GM12878 (cell line): ENCODE measurements around the gene PRRC2B. TPM values are rescaled to one million over a fixed set of nuclear protein-coding genes. Genes with fewer than 3 reads are reported as not detected.

Experiments used
- ATAC-seq: fragments of 200-7000 bp; cut with Tn5 transposase; 3 replicates; pipeline ENCODE4 v1.9.1; 2020; ENCODE audit warnings: mild to moderate bottlenecking, moderate library complexity
- BruUV-seq: library from RNA; stranded (reverse); fragments of 400-500 nt; replicated peaks from 2 replicates; lab custom pipeline; 2021; lab: Mats Ljungman, UMichigan
- CTCF ChIA-PET: fragments of 300-600 bp; sonication (Branson Sonifier 250); formaldehyde crosslinking; extraction: SDS; loops from one replicate; lab custom pipeline; 2021; ENCODE audit warnings: inconsistent platforms; lab: Yijun Ruan, JAX
- POLR2A ChIA-PET: fragments of 350-600 bp; formaldehyde crosslinking; extraction: SDS; loops from one replicate; lab custom pipeline; 2021; ENCODE audit warnings: inconsistent platforms; lab: Charles Lee
- RAD21 ChIA-PET: fragments of 300-600 bp; sonication (Branson Sonifier 250); formaldehyde crosslinking; loops from one replicate; lab custom pipeline; 2023; ENCODE audit warnings: antibody characterized with exemption; ENCODE audit not compliant: unreplicated experiment; lab: Charles Lee
- SMC1A ChIA-PET: fragments of 300-600 bp; sonication (Branson Sonifier 250); formaldehyde crosslinking; loops from one replicate; lab custom pipeline; 2023; ENCODE audit not compliant: unreplicated experiment, uncharacterized antibody; lab: Charles Lee
- DNase-seq: peaks from one replicate; pipeline ENCODE4 v3.0.0-alpha.2; 2011; ENCODE audit warnings: low read depth, low spot score
- FAIRE-seq: peaks from 3 replicates; lab custom pipeline; 2011; peaks lifted over from hg19 to GRCh38; lab: Jason Lieb, UNC
- H2AFZ ChIP-seq: 2 replicates; pipeline ENCODE4 v1.6.0; 2011; ENCODE audit warnings: low read depth, low read length, control low read depth; ENCODE audit not compliant: control insufficient read depth
- H3K27ac ChIP-seq: 2 replicates; pipeline ENCODE4 v1.5.1; 2011; ENCODE audit warnings: control low read depth; ENCODE audit not compliant: control insufficient read depth, insufficient read depth
- H3K27me3 ChIP-seq, 2 experiments: replicated peaks in 1 of 2; 2 replicates each; pipeline versions ENCODE4 v1.6.0 to v1.6.1; 2011; ENCODE audit warnings: low read length in 1 of 2; ENCODE audit not compliant: control insufficient read depth in 2 of 2, insufficient read depth in 2 of 2
- H3K36me3 ChIP-seq, 2 experiments: 2 replicates each; pipeline ENCODE4 v1.5.1; 2011; ENCODE audit warnings: low read length in 1 of 2; ENCODE audit not compliant: control insufficient read depth in 2 of 2, insufficient read depth in 2 of 2
- H3K4me1 ChIP-seq: 2 replicates; pipeline ENCODE4 v1.6.1; 2011; ENCODE audit warnings: mild to moderate bottlenecking, low read length, moderate library complexity, mixed read lengths; ENCODE audit not compliant: control insufficient read depth, insufficient read depth
- H3K4me2 ChIP-seq: 2 replicates; pipeline ENCODE4 v1.6.0; 2011; ENCODE audit warnings: control low read depth; ENCODE audit not compliant: control insufficient read depth, insufficient read depth
- H3K4me3 ChIP-seq: fragments of 200-600 bp; sonication (generic); 2 replicates; pipeline ENCODE4 v1.5.1; 2016
- H3K79me2 ChIP-seq: 2 replicates; pipeline ENCODE4 v1.6.0; 2011; ENCODE audit warnings: low read length; ENCODE audit not compliant: control insufficient read depth, insufficient read depth
- H3K9ac ChIP-seq: 2 replicates; pipeline ENCODE4 v1.8.0; 2011; ENCODE audit warnings: low read length, control low read depth, mixed read lengths; ENCODE audit not compliant: control insufficient read depth, insufficient read depth
- H3K9me3 ChIP-seq: replicated peaks from 3 replicates; pipeline ENCODE4 v1.5.1; 2011; ENCODE audit warnings: mild to moderate bottlenecking, low read length; ENCODE audit not compliant: control insufficient read depth, insufficient read depth
- H4K20me1 ChIP-seq: 2 replicates; pipeline ENCODE4 v1.6.0; 2011; ENCODE audit not compliant: control insufficient read depth, insufficient read depth
- ATF3 ChIP-seq: IDR thresholded peaks from 2 replicates; pipeline ENCODE4 v1.6.1; 2011; ENCODE audit warnings: low read depth, mild to moderate bottlenecking, low read length, moderate library complexity, borderline replicate concordance; ENCODE audit errors: extremely low read depth
- ATF7 ChIP-seq: fragments of 450-650 bp; IDR thresholded peaks from 2 replicates; pipeline ENCODE4 v1.6.1; 2016; ENCODE audit warnings: low read depth, mild to moderate bottlenecking
- BRCA1 ChIP-seq: IDR thresholded peaks from 2 replicates; pipeline ENCODE4 v1.6.1; 2011; ENCODE audit warnings: low read depth, low read length, improper control_type of control experiment
- CHD2 ChIP-seq: IDR thresholded peaks from 2 replicates; pipeline ENCODE4 v1.6.1; 2011; ENCODE audit warnings: low read depth, low read length, improper control_type of control experiment, borderline replicate concordance
- CREB1 ChIP-seq: IDR thresholded peaks from 2 replicates; pipeline ENCODE4 v1.6.1; 2012; ENCODE audit warnings: low read depth, mild to moderate bottlenecking, inconsistent platforms
- E4F1 ChIP-seq: fragments of 450-650 bp; IDR thresholded peaks from 2 replicates; pipeline ENCODE4 v1.6.1; 2018; ENCODE audit warnings: borderline replicate concordance, mild to moderate bottlenecking; ENCODE audit not compliant: partially characterized antibody
- ELK1 ChIP-seq: IDR thresholded peaks from 2 replicates; pipeline ENCODE4 v1.6.1; 2012; ENCODE audit warnings: low read depth, low read length, improper control_type of control experiment
- KAT2A ChIP-seq: conservative IDR thresholded peaks from 2 replicates; pipeline ENCODE4 v1.6.1; 2011; ENCODE audit warnings: low read depth, low read length; ENCODE audit not compliant: control insufficient read depth
- MEF2A ChIP-seq: IDR thresholded peaks from 2 replicates; pipeline ENCODE4 v1.6.1; 2011; ENCODE audit warnings: low read depth, mild to moderate bottlenecking, low read length, moderate library complexity; ENCODE audit not compliant: insufficient read depth
- NFYB ChIP-seq: IDR thresholded peaks from 2 replicates; pipeline ENCODE4 v1.6.1; 2011; ENCODE audit warnings: low read depth, mild to moderate bottlenecking, low read length, improper control_type of control experiment, moderate library complexity; ENCODE audit not compliant: insufficient read depth
- NR2C1 ChIP-seq: fragments of 450-650 bp; IDR thresholded peaks from 2 replicates; pipeline ENCODE4 v1.6.1; 2017; ENCODE audit warnings: antibody characterized with exemption, mild to moderate bottlenecking, moderate library complexity
- POLR2A ChIP-seq: IDR thresholded peaks from 2 replicates; pipeline ENCODE4 v1.6.1; 2011; ENCODE audit warnings: low read depth, mild to moderate bottlenecking, low read length
- POLR2AphosphoS5 ChIP-seq: IDR thresholded peaks from 2 replicates; pipeline ENCODE4 v1.6.1; 2011; ENCODE audit warnings: mild to moderate bottlenecking, low read length, inconsistent platforms
- RAD21 ChIP-seq: IDR thresholded peaks from 2 replicates; pipeline ENCODE4 v1.6.1; 2011; ENCODE audit warnings: mild to moderate bottlenecking, low read depth, low read length, moderate library complexity; ENCODE audit not compliant: insufficient read depth
- SUPT20H ChIP-seq: IDR thresholded peaks from 2 replicates; pipeline ENCODE4 v1.6.1; 2011; ENCODE audit warnings: low read depth, mild to moderate bottlenecking, low read length, moderate library complexity, borderline replicate concordance; ENCODE audit not compliant: control insufficient read depth
- TAF1 ChIP-seq: IDR thresholded peaks from 2 replicates; pipeline ENCODE4 v1.6.1; 2011; ENCODE audit warnings: mild to moderate bottlenecking, low read depth, low read length, borderline replicate concordance
- TBL1XR1 ChIP-seq: IDR thresholded peaks from 2 replicates; pipeline ENCODE4 v1.6.1; 2012; ENCODE audit warnings: low read depth, low read length, improper control_type of control experiment
- TCF12 ChIP-seq: IDR thresholded peaks from 2 replicates; pipeline ENCODE4 v1.6.1; 2011; ENCODE audit warnings: low read depth, mild to moderate bottlenecking, low read length
- ZNF217 ChIP-seq: fragments of 450-650 bp; IDR thresholded peaks from 2 replicates; pipeline ENCODE4 v1.6.1; 2017; ENCODE audit warnings: antibody characterized with exemption, mild to moderate bottlenecking
- ZSCAN29 ChIP-seq: fragments of 450-650 bp; IDR thresholded peaks from 2 replicates; pipeline ENCODE4 v1.6.1; 2017; ENCODE audit warnings: mild to moderate bottlenecking, moderate library complexity
- WGBS: methylation state at CpG from one replicate; pipeline ENCODE4 v1.1.6; 2016; ENCODE audit warnings: low lambda C conversion rate; ENCODE audit not compliant: insufficient replicate concordance, insufficient coverage; ENCODE audit errors: missing lambda C conversion rate; 5-methylcytosine and 5-hydroxymethylcytosine counted together
- in situ Hi-C: fragments of 300-500 bp; cut with MboI; formaldehyde crosslinking; loops from 9 replicates; pipeline ENCODE4 v1.14.3; 2018; ENCODE audit warnings: mixed read lengths
- intact Hi-C: fragments of 100-400 bp; cut with micrococcal nuclease; formaldehyde crosslinking; loops from one replicate; pipeline ENCODE4 v1.14.2; 2022; ENCODE audit not compliant: unreplicated experiment
- polyA plus RNA-seq, 11 experiments: library from polyadenylated mRNA; depleted of rRNA in 4 of 11; unstranded in 6 of 11; stranded (reverse) in 5 of 11; fragments of >200 nt; fragmentation: Nextera tagmentation in 4 of 11; fragmentation: Illumina TruSeq in 1 of 11; extraction: Ambion mirVana in 4 of 11; extraction: Trizol in 1 of 11; gene quantifications; 1 replicate in 1 of 11; 2 replicates in 10 of 11; pipeline versions ENCODE4 v1.2.1 to v1.2.3, GENCODE V29; 2011 to 2016; ENCODE audit warnings: inconsistent platforms in 2 of 11, missing spikeins in 2 of 11, low read depth in 1 of 11
- total RNA-seq, 4 experiments: library from RNA; depleted of rRNA in 3 of 4; stranded (reverse); fragments of >200 nt in 3 of 4; fragmentation: Illumina TruSeq in 1 of 4; extraction: Trizol in 1 of 4; gene quantifications; 2 replicates each; pipeline versions ENCODE4 v1.2.1 to v1.2.3, GENCODE V29; 2013 to 2021

PRRC2B gene
- total and polyA plus RNA-seq, 10 of the 15 experiments (the other 5 are each of a cell fraction or from before 2014, with no cell fraction given) = 0.84 to 155 (median 28.7) TPM

- H3K27me3 ChIP-seq = no peaks in the 10 kb centered on the region
- ChIA-PET RAD21 (no interaction called here), POLR2A (no interaction called here), SMC1A (no interaction called here), CTCF (no interaction called here)
- intact Hi-C loops (no loop called here), in situ Hi-C loops (no loop called here)
- FAIRE-seq = no peak
- H3K27ac ChIP-seq = no peak overlapping the region
- H3K4me1 ChIP-seq = no peaks in the 10 kb centered on the region
- H3K9me3 ChIP-seq = no peaks in the 10 kb centered on the region
- H3K4me3 ChIP-seq = no peak overlapping the region
- 94% methylated on average over 20 of the region's 20 CpGs for WGBS
- H3K36me3 ChIP-seq = peaks cover 15 to 23% of the 10 kb centered on the region in 2 experiments
- DNase-seq = no peak
- H4K20me1 ChIP-seq = no peaks in the 10 kb centered on the region
- no peaks in the 10 kb centered on the region for H3K79me2 ChIP-seq
- H3K9ac ChIP-seq = no peak overlapping the region
- ATAC-seq = no peak
- no peak for TF ChIP-seq POLR2A
- TF ChIP-seq NR2C1 = no peak
- no peak for TF ChIP-seq RAD21
- no peak for TF ChIP-seq CREB1
- TF ChIP-seq SUPT20H = no peak
- TF ChIP-seq NFYB = no peak
- no peak for TF ChIP-seq ATF3
- TF ChIP-seq KAT2A = no peak
- TF ChIP-seq E4F1 = no peak
- no peak for TF ChIP-seq TAF1
- TF ChIP-seq TCF12 = no peak
- no peak for TF ChIP-seq ATF7
- TF ChIP-seq POLR2AphosphoS5 = no peak
- TF ChIP-seq ELK1 = no peak
- TF ChIP-seq MEF2A = no peak
- no peak for TF ChIP-seq ZSCAN29
- TF ChIP-seq CHD2 = no peak
- TF ChIP-seq TBL1XR1 = no peak
- TF ChIP-seq BRCA1 = no peak
- no peak for TF ChIP-seq ZNF217
- TF ChIP-seq, all 136 proteins: peak for 0
- Histone ChIP-seq H2AFZ (no peak overlapping the region), H3K4me2 (no peak overlapping the region)
- no TSS peak for BruUV-seq
Observed at GRCh38 chr9:131518553-131518952, 124.7 kb downstream of the PRRC2B start.
